OCI-LY1 (cell line): ENCODE results near the gene PLCB4.

ENCODE experiments used
- H2AFZ ChIP-seq: fragments of 200-600 bp; sonication (generic), shearing (Covaris generic); 2 replicates; pipeline ENCODE4 v1.6.0; 2014; ENCODE audit warnings: antibody characterized with exemption, mild to moderate bottlenecking, low read length
- H3F3A ChIP-seq: fragments of 200-600 bp; sonication (generic), shearing (Covaris generic); 2 replicates; pipeline ENCODE4 v1.6.0; 2014; ENCODE audit warnings: mild to moderate bottlenecking, antibody characterized with exemption, low read length, moderate library complexity; ENCODE audit not compliant: insufficient read depth
- H3K27ac ChIP-seq: fragments of 200-600 bp; sonication (generic); 2 replicates; pipeline ENCODE4 v1.5.1; 2014; ENCODE audit warnings: low read length, mixed run types, mild to moderate bottlenecking, low read depth; ENCODE audit not compliant: poor library complexity, severe bottlenecking
- H3K27me3 ChIP-seq: fragments of 200-600 bp; sonication (generic); 2 replicates; pipeline ENCODE4 v1.6.0; 2014; ENCODE audit warnings: antibody characterized with exemption, mild to moderate bottlenecking, low read length, moderate library complexity; ENCODE audit not compliant: insufficient read depth
- H3K36me3 ChIP-seq: fragments of 200-600 bp; sonication (generic); 2 replicates; pipeline ENCODE4 v1.6.1; 2014; ENCODE audit warnings: mild to moderate bottlenecking, antibody characterized with exemption, low read length, moderate library complexity, mixed read lengths; ENCODE audit not compliant: insufficient read depth
- H3K4me1 ChIP-seq: fragments of 200-600 bp; sonication (generic); 2 replicates; pipeline ENCODE4 v1.5.1; 2014; ENCODE audit warnings: mild to moderate bottlenecking, low read length, moderate library complexity; ENCODE audit not compliant: insufficient read depth, severe bottlenecking
- H3K4me2 ChIP-seq: fragments of 200-600 bp; sonication (generic), shearing (Covaris generic); 2 replicates; pipeline ENCODE4 v1.6.1; 2014; ENCODE audit warnings: low read length
- H3K4me3 ChIP-seq: fragments of 200-600 bp; sonication (generic); 2 replicates; pipeline ENCODE4 v1.5.1; 2014; ENCODE audit warnings: low read length, low read depth, mild to moderate bottlenecking, mixed read lengths; ENCODE audit not compliant: poor library complexity, severe bottlenecking
- H3K79me2 ChIP-seq: fragments of 200-600 bp; shearing (Covaris generic); 2 replicates; pipeline ENCODE4 v1.6.1; 2016; ENCODE audit warnings: mixed run types, low read length, mixed read lengths; ENCODE audit not compliant: insufficient read depth
- H3K9ac ChIP-seq: fragments of 200-600 bp; sonication (generic), shearing (Covaris generic); 2 replicates; pipeline ENCODE4 v1.6.1; 2014; ENCODE audit warnings: mild to moderate bottlenecking, low read length, mixed read lengths
- H3K9me2 ChIP-seq: fragments of 200-600 bp; sonication (generic), shearing (Covaris generic); 2 replicates; pipeline ENCODE4 v1.6.1; 2014; ENCODE audit warnings: low read depth, mild to moderate bottlenecking, low read length, mixed read lengths
- H3K9me3 ChIP-seq: fragments of 200-600 bp; shearing (Covaris generic); 2 replicates; pipeline ENCODE4 v1.6.1; 2014; ENCODE audit warnings: low read length, mixed read lengths
- H4K20me1 ChIP-seq: fragments of 200-600 bp; sonication (generic), shearing (Covaris generic); 2 replicates; pipeline ENCODE4 v1.6.0; 2016; ENCODE audit warnings: mild to moderate bottlenecking, low read length; ENCODE audit not compliant: insufficient read depth
- EZH2 ChIP-seq: fragments of 200-600 bp; sonication (generic), shearing (Covaris generic); IDR thresholded peaks from 2 replicates; pipeline ENCODE4 v1.8.0; 2017; ENCODE audit warnings: borderline replicate concordance, mixed run types, mild to moderate bottlenecking, antibody characterized with exemption, low read length, moderate library complexity, mixed read lengths
- TF ChIP-seq, protein P1 (sequence below): fragments of 200-600 bp; sonication (generic), shearing (Covaris generic); IDR thresholded peaks from 2 replicates; pipeline ENCODE4 v1.5.1; 2017; ENCODE audit warnings: mild to moderate bottlenecking, antibody characterized with exemption, low read length, moderate library complexity, mixed read lengths

PLCB4 gene

DNA sequence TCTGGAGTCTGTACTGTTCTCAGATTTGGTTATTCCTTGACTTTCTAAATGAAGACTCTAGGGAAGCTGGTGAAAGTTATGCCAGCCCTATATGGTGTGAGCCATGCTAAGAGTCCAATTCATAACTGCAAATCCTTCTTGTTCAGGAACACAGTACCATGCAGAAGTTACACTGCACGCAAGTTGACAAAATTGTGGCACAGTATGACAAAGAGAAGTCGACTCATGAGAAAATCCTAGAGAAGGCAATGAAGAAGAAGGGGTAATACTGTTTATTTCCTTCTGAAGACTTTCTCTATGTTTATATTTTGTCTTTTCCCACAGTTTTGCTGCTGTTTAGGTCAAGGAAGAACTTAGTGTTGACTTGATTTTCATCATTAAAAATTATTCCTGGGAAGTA is 384.3 kb downstream of the PLCB4 start:
- Histone ChIP-seq H3K4me3 (no peak overlapping the region), H3K79me2 (no peaks in the 10 kb centered on the region), H3K9me2 (no peaks in the 10 kb centered on the region), H3K27ac (no peak overlapping the region), H3K9me3 (no peaks in the 10 kb centered on the region), H3K36me3 (no peaks in the 10 kb centered on the region), H4K20me1 (no peaks in the 10 kb centered on the region), H3K4me1 (no peaks in the 10 kb centered on the region), H3F3A (no peaks in the 10 kb centered on the region), H3K9ac (no peak overlapping the region), H2AFZ (no peak overlapping the region), H3K4me2 (no peak overlapping the region), H3K27me3 (no peaks in the 10 kb centered on the region)
- no peak for TF ChIP-seq EZH2
- TF ChIP-seq, protein P1, sequence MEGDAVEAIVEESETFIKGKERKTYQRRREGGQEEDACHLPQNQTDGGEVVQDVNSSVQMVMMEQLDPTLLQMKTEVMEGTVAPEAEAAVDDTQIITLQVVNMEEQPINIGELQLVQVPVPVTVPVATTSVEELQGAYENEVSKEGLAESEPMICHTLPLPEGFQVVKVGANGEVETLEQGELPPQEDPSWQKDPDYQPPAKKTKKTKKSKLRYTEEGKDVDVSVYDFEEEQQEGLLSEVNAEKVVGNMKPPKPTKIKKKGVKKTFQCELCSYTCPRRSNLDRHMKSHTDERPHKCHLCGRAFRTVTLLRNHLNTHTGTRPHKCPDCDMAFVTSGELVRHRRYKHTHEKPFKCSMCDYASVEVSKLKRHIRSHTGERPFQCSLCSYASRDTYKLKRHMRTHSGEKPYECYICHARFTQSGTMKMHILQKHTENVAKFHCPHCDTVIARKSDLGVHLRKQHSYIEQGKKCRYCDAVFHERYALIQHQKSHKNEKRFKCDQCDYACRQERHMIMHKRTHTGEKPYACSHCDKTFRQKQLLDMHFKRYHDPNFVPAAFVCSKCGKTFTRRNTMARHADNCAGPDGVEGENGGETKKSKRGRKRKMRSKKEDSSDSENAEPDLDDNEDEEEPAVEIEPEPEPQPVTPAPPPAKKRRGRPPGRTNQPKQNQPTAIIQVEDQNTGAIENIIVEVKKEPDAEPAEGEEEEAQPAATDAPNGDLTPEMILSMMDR: no peak

DNA sequence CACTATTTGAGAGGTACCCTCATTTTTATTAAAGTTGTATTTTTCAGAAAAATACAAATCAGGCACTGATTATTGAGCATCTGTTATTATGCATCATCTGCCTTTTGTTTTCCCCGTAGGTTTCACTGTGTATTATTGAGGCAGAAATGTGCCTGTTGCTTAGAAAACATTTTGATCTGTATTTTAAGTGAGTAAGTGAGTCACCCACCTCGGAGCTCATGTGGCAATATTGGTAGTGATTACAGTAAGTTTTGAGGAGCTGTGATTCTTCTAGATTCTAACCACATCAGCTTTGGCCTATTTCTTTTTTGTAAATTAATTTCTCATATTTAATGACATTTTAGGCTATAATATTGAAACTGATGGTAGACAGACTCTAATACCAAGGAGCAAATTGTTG is 385.9 kb downstream of the PLCB4 start:
- Histone ChIP-seq H3K4me2 (no peak overlapping the region), H2AFZ (no peak overlapping the region), H3K4me1 (no peaks in the 10 kb centered on the region), H3K4me3 (no peak overlapping the region), H3K79me2 (no peaks in the 10 kb centered on the region), H3F3A (no peaks in the 10 kb centered on the region), H3K9me3 (no peaks in the 10 kb centered on the region), H3K9me2 (no peaks in the 10 kb centered on the region), H3K27ac (no peak overlapping the region), H4K20me1 (no peaks in the 10 kb centered on the region), H3K9ac (no peak overlapping the region), H3K27me3 (no peaks in the 10 kb centered on the region), H3K36me3 (no peaks in the 10 kb centered on the region)
- no peak for TF ChIP-seq EZH2

DNA sequence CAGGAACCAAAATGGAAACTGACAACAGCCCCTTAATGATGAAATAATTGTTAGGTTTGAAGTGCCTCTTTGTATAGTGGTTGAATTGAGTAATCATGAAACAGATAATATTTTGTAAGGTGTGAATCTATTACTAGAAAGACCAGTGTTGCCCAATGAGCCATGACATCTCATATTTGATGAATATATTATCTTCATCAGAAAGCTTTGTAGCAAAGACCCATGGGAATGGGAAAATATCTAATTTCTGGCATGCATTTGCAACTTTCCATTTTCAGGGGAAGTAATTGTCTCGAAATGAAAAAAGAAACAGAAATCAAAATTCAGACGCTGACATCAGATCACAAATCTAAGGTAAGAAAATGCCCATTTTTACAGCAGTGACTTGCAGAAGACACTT is 388.2 kb downstream of the PLCB4 start:
- H3K36me3 ChIP-seq: no peaks in the 10 kb centered on the region
- no peaks in the 10 kb centered on the region for H4K20me1 ChIP-seq
- no peaks in the 10 kb centered on the region for H3F3A ChIP-seq
- H3K4me1 ChIP-seq: no peaks in the 10 kb centered on the region
- no peaks in the 10 kb centered on the region for H3K9me2 ChIP-seq
- H3K9me3 ChIP-seq: no peaks in the 10 kb centered on the region
- no peak overlapping the region for H3K4me2 ChIP-seq
- no peak for TF ChIP-seq EZH2
- TF ChIP-seq, protein P1: no peak
- H3K9ac ChIP-seq: no peak overlapping the region
- no peak overlapping the region for H3K4me3 ChIP-seq
- no peak overlapping the region for H2AFZ ChIP-seq
- no peaks in the 10 kb centered on the region for H3K79me2 ChIP-seq
- no peak overlapping the region for H3K27ac ChIP-seq
- no peaks in the 10 kb centered on the region for H3K27me3 ChIP-seq

DNA sequence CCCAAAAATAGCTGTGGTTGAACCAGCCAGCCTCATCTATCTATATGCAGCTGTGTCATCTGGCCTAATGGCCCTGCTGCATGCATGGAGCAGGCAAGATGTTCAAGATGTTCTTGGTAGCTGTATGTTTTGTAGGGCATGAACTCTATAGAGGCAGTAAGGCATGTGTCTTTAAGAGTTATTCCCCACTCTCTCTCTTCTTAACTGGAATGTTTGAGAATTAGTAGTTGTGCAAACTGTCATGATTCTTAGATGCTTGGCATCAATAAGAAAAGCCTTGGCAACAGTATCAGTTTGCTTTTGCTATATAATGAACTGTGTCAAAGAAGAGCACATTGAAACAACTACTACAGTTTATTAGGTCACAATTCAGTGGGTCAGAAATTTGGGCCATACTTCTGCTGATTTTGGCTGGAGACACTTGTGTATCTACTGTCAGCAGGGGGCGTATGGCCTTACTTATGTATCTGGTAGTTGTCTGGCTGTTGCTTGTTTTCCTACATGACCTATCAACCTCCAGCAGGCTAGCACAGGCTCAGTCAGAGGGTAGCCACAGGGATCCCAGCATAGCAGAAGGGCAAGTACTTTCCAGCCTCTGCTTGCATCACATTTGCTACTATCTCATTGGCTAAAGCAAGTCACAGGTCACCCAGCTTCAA is 389.4 kb downstream of the PLCB4 start:
- Histone ChIP-seq H3K27ac (no peak overlapping the region), H3K9ac (no peak overlapping the region), H3K4me1 (no peaks in the 10 kb centered on the region), H2AFZ (no peak overlapping the region), H3K79me2 (no peaks in the 10 kb centered on the region), H3K4me3 (no peak overlapping the region), H3F3A (no peaks in the 10 kb centered on the region), H3K4me2 (no peak overlapping the region), H3K36me3 (no peaks in the 10 kb centered on the region), H3K27me3 (no peaks in the 10 kb centered on the region), H3K9me2 (no peaks in the 10 kb centered on the region), H4K20me1 (no peaks in the 10 kb centered on the region), H3K9me3 (no peaks in the 10 kb centered on the region)
- TF ChIP-seq, protein P1: peak; percentile 51; the same call in 1 of the 2 replicates
- TF ChIP-seq EZH2: no peak
